Tibial nerve (tissue), 4 donors: Measurements from ENCODE around the gene VPS26C. TPM values are rescaled to one million over a fixed set of nuclear protein-coding genes. Genes with fewer than 3 reads are reported as not detected.

Source experiments
- DNase-seq, 2 donors: peaks; one replicate each; pipeline ENCODE4 v3.0.0-alpha.2; 2019; ENCODE audit warnings: low spot score in 2 of 2
- H3K27ac ChIP-seq, 4 donors: fragments of 200-600 bp; sonication (generic) in 3 of 4; one replicate each; pipeline ENCODE4 v1.5.1; 2017 to 2019; ENCODE audit warnings: mild to moderate bottlenecking in 1 of 4
- H3K27me3 ChIP-seq, 2 donors: fragments of 200-600 bp; sonication (generic) in 1 of 2; one replicate each; pipeline versions ENCODE4 v1.5.1 to v1.6.0; 2017 to 2019
- H3K36me3 ChIP-seq, 3 donors: fragments of 200-600 bp; sonication (generic); one replicate each; pipeline ENCODE4 v1.5.1; 2018 to 2019
- H3K4me1 ChIP-seq, 4 donors: fragments of 200-600 bp; sonication (generic) in 3 of 4; one replicate each; pipeline ENCODE4 v1.5.1; 2017 to 2019
- H3K4me3 ChIP-seq, 4 donors: fragments of 200-600 bp; sonication (generic) in 3 of 4; one replicate each; pipeline ENCODE4 v1.5.1; 2017 to 2019; ENCODE audit warnings: mild to moderate bottlenecking in 1 of 4, moderate library complexity in 1 of 4
- H3K9me3 ChIP-seq, 4 donors: fragments of 200-600 bp; sonication (generic) in 3 of 4; one replicate each; pipeline ENCODE4 v1.5.1; 2017 to 2019
- CTCF ChIP-seq, 5 experiments: fragments of 200-600 bp in 3 of 5; fragments of 450-650 bp in 2 of 5; sonication (generic) in 3 of 5; IDR thresholded peaks; one replicate each; pipeline ENCODE4 v1.5.1; 2016 to 2019; ENCODE audit warnings: antibody characterized with exemption in 5 of 5, mild to moderate bottlenecking in 3 of 5, moderate library complexity in 2 of 5
- EP300 ChIP-seq, 2 donors: sonication (generic); formaldehyde crosslinking; IDR thresholded peaks; one replicate each; pipeline ENCODE4 v1.6.1; 2017; ENCODE audit warnings: antibody characterized with exemption in 2 of 2, mild to moderate bottlenecking in 1 of 2
- POLR2A ChIP-seq, 2 donors: fragments of 450-650 bp; IDR thresholded peaks; one replicate each; pipeline ENCODE4 v1.6.1; 2017; ENCODE audit warnings: antibody characterized with exemption in 2 of 2, mild to moderate bottlenecking in 2 of 2, moderate library complexity in 2 of 2
- WGBS, 2 donors: methylation state at CpG; one replicate each; pipeline ENCODE4 v1.1.5; 2018; 5-methylcytosine and 5-hydroxymethylcytosine counted together
- total RNA-seq, 4 donors: library from RNA; depleted of rRNA; stranded (reverse); fragments of >200 nt; gene quantifications; one replicate each; pipeline ENCODE4 v1.1.0, GENCODE V29; 2016

Gene VPS26C
- total RNA-seq, 4 donors from 2014 or later: 34.7 to 55.8 (median 51.6) TPM

DNA sequence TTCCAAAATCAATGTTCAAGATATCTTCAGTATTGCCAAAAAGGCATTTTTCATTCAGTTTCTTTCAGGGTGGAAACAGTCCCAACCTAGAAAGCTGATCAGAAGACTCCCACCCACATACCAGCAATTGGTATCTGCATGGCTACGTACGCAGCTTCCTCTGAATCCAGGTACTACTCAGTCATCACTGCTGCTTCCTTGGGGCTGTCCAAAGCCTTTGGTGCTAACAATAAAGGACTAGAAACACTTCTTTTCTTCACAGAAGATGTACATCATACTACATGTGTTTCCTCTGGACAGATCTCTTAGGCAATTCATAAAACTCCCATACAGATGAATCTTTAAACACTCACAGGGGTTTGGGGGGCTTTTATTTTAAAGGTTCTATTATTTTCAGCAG is 29.8 kb downstream of the VPS26C start:
- Histone ChIP-seq H3K36me3 (peaks cover 0 to 71% (median 0%) of the 10 kb centered on the region in 3 donors), H3K4me1 (peaks cover 0 to 4% (median 0%) of the 10 kb centered on the region in 4 donors), H3K9me3 (no peaks in the 10 kb centered on the region), H3K27ac (no peak overlapping the region), H3K4me3 (no peak overlapping the region), H3K27me3 (no peaks in the 10 kb centered on the region)
- DNase-seq: no peak
- WGBS, 2 donors: 84 to 93% methylated on average over 2 of the region's 2 CpGs
- TF ChIP-seq CTCF (IDR thresholded peaks at IDR 0.05) (no peak), POLR2A (IDR thresholded peaks at IDR 0.05) (no peak), EP300 (IDR thresholded peaks at IDR 0.05) (no peak)

GRCh38 chr21:37233551-37234146 is 33.5 kb downstream of the VPS26C start:
- TF ChIP-seq EP300 (IDR thresholded peaks at IDR 0.05) (no peak), POLR2A (IDR thresholded peaks at IDR 0.05) (no peak), CTCF (IDR thresholded peaks at IDR 0.05) (no peak)
- no peaks in the 10 kb centered on the region for H3K9me3 ChIP-seq
- no peak for DNase-seq
- peaks cover 0 to 4% (median 0%) of the 10 kb centered on the region in 4 donors for H3K4me1 ChIP-seq
- WGBS, 2 donors: 93 to 95% methylated on average over 9 of the region's 9 CpGs
- H3K4me3 ChIP-seq: no peak overlapping the region
- no peak overlapping the region for H3K27ac ChIP-seq
- H3K36me3 ChIP-seq: peaks cover 0 to 91% (median 6%) of the 10 kb centered on the region in 3 donors
- no peaks in the 10 kb centered on the region for H3K27me3 ChIP-seq

- peaks cover 0 to 91% (median 15%) of the 10 kb centered on the region in 3 donors for H3K36me3 ChIP-seq
- no peaks in the 10 kb centered on the region for H3K9me3 ChIP-seq
- H3K27me3 ChIP-seq: no peaks in the 10 kb centered on the region
- 91 to 92% methylated on average over 19 of the region's 19 CpGs for WGBS, 2 donors
- peaks cover 0 to 1% (median 0%) of the 10 kb centered on the region in 4 donors for H3K4me1 ChIP-seq
- H3K27ac ChIP-seq: no peak overlapping the region
- TF ChIP-seq POLR2A (IDR thresholded peaks at IDR 0.05) (no peak), CTCF (IDR thresholded peaks at IDR 0.05) (no peak), EP300 (IDR thresholded peaks at IDR 0.05) (no peak)
- no peak for DNase-seq
- H3K4me3 ChIP-seq: no peak overlapping the region
These were observed 34.7 kb downstream of the VPS26C start for GRCh38 chr21:37232274-37233018.

DNA sequence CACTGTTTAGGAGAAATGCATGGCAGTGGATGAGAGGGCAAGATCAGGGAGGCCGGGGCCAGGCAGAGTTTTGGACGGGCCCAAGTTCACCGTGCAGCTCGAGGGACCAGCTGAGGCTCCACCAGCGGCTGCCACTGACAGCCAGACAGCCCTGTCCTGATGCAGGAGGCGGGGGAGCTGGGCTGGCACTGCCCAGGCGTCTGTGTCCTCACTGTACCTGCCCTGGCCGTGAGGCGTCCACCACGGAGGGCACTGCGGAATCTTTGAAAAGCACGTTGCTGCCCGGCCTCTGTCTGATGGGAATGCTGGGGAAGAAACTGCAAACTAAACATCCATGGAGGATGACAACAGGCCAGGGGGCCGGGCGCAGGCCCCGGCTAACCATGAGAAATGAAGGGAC is 35.5 kb downstream of the VPS26C start:
- H3K4me1 ChIP-seq: no peaks in the 10 kb centered on the region
- peaks cover 2 to 91% (median 20%) of the 10 kb centered on the region in 3 donors for H3K36me3 ChIP-seq
- no peak overlapping the region for H3K27ac ChIP-seq
- DNase-seq: no peak
- no peak for TF ChIP-seq EP300 (IDR thresholded peaks at IDR 0.05)
- TF ChIP-seq CTCF (IDR thresholded peaks at IDR 0.05): no peak
- no peak for TF ChIP-seq POLR2A (IDR thresholded peaks at IDR 0.05)
- no peaks in the 10 kb centered on the region for H3K27me3 ChIP-seq
- H3K4me3 ChIP-seq: no peak overlapping the region
- no peaks in the 10 kb centered on the region for H3K9me3 ChIP-seq
- 93 to 97% methylated on average over 16 of the region's 16 CpGs for WGBS, 2 donors

GRCh38 chr21:37231249-37231645 is 35.9 kb downstream of the VPS26C start:
- Histone ChIP-seq H3K36me3 (peaks cover 2 to 93% (median 24%) of the 10 kb centered on the region in 3 donors), H3K4me1 (no peaks in the 10 kb centered on the region), H3K27ac (no peak overlapping the region), H3K9me3 (no peaks in the 10 kb centered on the region), H3K27me3 (no peaks in the 10 kb centered on the region), H3K4me3 (no peak overlapping the region)
- WGBS, 2 donors: 86 to 88% methylated on average over 11 to 12 of the region's 12 CpGs
- TF ChIP-seq CTCF (IDR thresholded peaks at IDR 0.05): no peak
- no peak for TF ChIP-seq POLR2A (IDR thresholded peaks at IDR 0.05)
- no peak for TF ChIP-seq EP300 (IDR thresholded peaks at IDR 0.05)
- no peak for DNase-seq
